Caco-2 (cell line): ENCODE results near the gene ELK1. TPM values are rescaled to one million over a fixed set of nuclear protein-coding genes. Genes with fewer than 3 reads are reported as not detected.

ENCODE experiments used
- BruUV-seq: library from RNA; stranded (reverse); fragments of 400-500 nt; replicated peaks from 2 replicates; lab custom pipeline; 2021; lab: Mats Ljungman, UMichigan
- CTCF ChIA-PET: fragments of 300-600 bp; sonication (Branson Sonifier 250); formaldehyde crosslinking; loops from one replicate; lab custom pipeline; 2022; ENCODE audit warnings: antibody characterized with exemption; lab: Charles Lee
- POLR2A ChIA-PET: fragments of 300-600 bp; sonication (Branson Sonifier 250); formaldehyde crosslinking; loops from one replicate; lab custom pipeline; 2022; ENCODE audit warnings: antibody characterized with exemption; lab: Charles Lee
- DNase-seq, 2 experiments: peaks; one replicate each; pipeline versions ENCODE4 v3.0.0 to v3.0.0-alpha.2; 2020 to 2022
- H3K27me3 ChIP-seq: replicated peaks from 2 replicates; pipeline ENCODE4 v1.6.0; 2011; ENCODE audit warnings: low read length; ENCODE audit not compliant: control insufficient read depth, insufficient read depth
- H3K36me3 ChIP-seq: 2 replicates; pipeline ENCODE4 v1.5.1; 2011; ENCODE audit warnings: low read length; ENCODE audit not compliant: control insufficient read depth, insufficient read depth
- H3K4me1 ChIP-seq: fragments of 250-450 bp; sonication (Bioruptor Pico); 2 replicates; pipeline ENCODE4 v1.5.1; 2020; ENCODE audit warnings: mild to moderate bottlenecking
- H3K4me3 ChIP-seq: 2 replicates; pipeline ENCODE4 v1.5.1; 2011; ENCODE audit warnings: low read depth, mild to moderate bottlenecking, control low read depth, low read length
- H3K9me3 ChIP-seq: fragments of 250-450 bp; sonication (Bioruptor Pico); 2 replicates; pipeline ENCODE4 v1.5.1; 2020; ENCODE audit warnings: mild to moderate bottlenecking, moderate library complexity
- H3K27ac Mint-ChIP-seq: one replicate; pipeline ENCODE4 v1.8.0; 2022; ENCODE audit warnings: mixed read lengths; ENCODE audit not compliant: unreplicated experiment
- H3K27me3 Mint-ChIP-seq: one replicate; pipeline ENCODE4 v1.8.0; 2022; ENCODE audit warnings: mixed read lengths; ENCODE audit not compliant: insufficient read depth, unreplicated experiment
- H3K36me3 Mint-ChIP-seq: one replicate; pipeline ENCODE4 v1.8.0; 2022; ENCODE audit warnings: mild to moderate bottlenecking, mixed read lengths; ENCODE audit not compliant: insufficient read depth, unreplicated experiment
- H3K4me1 Mint-ChIP-seq: one replicate; pipeline ENCODE4 v1.8.0; 2022; ENCODE audit warnings: low read depth, mixed read lengths; ENCODE audit not compliant: unreplicated experiment
- H3K4me3 Mint-ChIP-seq: one replicate; pipeline ENCODE4 v1.8.0; 2022; ENCODE audit warnings: mild to moderate bottlenecking, moderate library complexity, mixed read lengths; ENCODE audit not compliant: unreplicated experiment
- H3K9me3 Mint-ChIP-seq: one replicate; pipeline ENCODE4 v1.8.0; 2022; ENCODE audit warnings: mixed read lengths; ENCODE audit not compliant: unreplicated experiment
- intact Hi-C: fragments of 100-400 bp; cut with micrococcal nuclease; formaldehyde crosslinking; loops from one replicate; pipeline ENCODE4 v1.10.0; 2022; ENCODE audit not compliant: unreplicated experiment
- total RNA-seq: library from RNA; stranded (reverse); gene quantifications from 2 replicates; pipeline ENCODE4 v1.2.3, GENCODE V29; 2022
- TF ChIP-seq, protein P1 (sequence below), 2 experiments: fragments of 200-600 bp in 1 of 2; IDR thresholded peaks; 1 replicate in 1 of 2; 2 replicates in 1 of 2; pipeline versions ENCODE4 v1.5.1 to v1.8.0; 2011 to 2022; ENCODE audit warnings: antibody characterized with exemption in 1 of 2, control low read depth in 1 of 2, inconsistent platforms in 1 of 2, low read depth in 1 of 2, low read length in 1 of 2, mild to moderate bottlenecking in 1 of 2, moderate library complexity in 1 of 2; ENCODE audit not compliant: insufficient read depth in 1 of 2, severe bottlenecking in 1 of 2, unreplicated experiment in 1 of 2

ELK1 gene
- total RNA-seq, 1 experiment from 2014 or later, result 29.3 TPM

DNA sequence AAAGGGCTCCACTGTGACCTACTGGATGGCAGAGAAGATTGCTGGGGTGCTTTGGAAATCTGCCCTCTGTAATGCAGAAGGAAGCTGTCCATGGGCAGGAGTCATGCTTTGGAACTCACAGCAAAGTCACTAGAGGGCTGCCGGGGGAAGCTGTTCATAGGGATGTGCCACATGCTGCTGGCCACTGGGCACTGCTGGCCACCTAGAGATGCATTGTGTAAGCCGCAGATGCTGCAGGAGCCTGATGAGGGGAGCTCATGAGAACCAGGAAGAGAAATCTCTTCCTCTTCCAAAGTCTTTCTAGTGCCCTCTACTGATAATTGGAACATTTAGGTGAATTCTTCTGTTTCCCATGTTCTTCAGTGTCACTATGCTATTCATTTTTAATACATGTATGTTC lies 39.8 kb upstream of the ELK1 start:
- no peaks in the 10 kb centered on the region for H3K9me3 ChIP-seq
- ChIA-PET CTCF (interaction anchor here (0.8 kb wide), 1 partner anchor 110 kb away, joined by 3 read pairs; no protein-coding TSS in a partner anchor), POLR2A (no interaction called here)
- H3K4me1 Mint-ChIP-seq, result no peaks in the 10 kb centered on the region
- H3K9me3 Mint-ChIP-seq, result no peaks in the 10 kb centered on the region
- no peaks in the 10 kb centered on the region for H3K36me3 Mint-ChIP-seq
- intact Hi-C loops, result no loop called here
- H3K4me3 Mint-ChIP-seq, result no peak overlapping the region
- no peak overlapping the region for H3K4me3 ChIP-seq
- peak in 1 of 2 experiments; percentile 2 for DNase-seq
- TF ChIP-seq, protein P1, sequence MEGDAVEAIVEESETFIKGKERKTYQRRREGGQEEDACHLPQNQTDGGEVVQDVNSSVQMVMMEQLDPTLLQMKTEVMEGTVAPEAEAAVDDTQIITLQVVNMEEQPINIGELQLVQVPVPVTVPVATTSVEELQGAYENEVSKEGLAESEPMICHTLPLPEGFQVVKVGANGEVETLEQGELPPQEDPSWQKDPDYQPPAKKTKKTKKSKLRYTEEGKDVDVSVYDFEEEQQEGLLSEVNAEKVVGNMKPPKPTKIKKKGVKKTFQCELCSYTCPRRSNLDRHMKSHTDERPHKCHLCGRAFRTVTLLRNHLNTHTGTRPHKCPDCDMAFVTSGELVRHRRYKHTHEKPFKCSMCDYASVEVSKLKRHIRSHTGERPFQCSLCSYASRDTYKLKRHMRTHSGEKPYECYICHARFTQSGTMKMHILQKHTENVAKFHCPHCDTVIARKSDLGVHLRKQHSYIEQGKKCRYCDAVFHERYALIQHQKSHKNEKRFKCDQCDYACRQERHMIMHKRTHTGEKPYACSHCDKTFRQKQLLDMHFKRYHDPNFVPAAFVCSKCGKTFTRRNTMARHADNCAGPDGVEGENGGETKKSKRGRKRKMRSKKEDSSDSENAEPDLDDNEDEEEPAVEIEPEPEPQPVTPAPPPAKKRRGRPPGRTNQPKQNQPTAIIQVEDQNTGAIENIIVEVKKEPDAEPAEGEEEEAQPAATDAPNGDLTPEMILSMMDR (IDR thresholded peaks at IDR 0.05; ENCODE audit: insufficient read depth in 1 of 2, low read depth in 1 of 2, low read length in 1 of 2, severe bottlenecking in 1 of 2, unreplicated experiment in 1 of 2), result no peak
- H3K27me3 ChIP-seq, result no peaks in the 10 kb centered on the region
- BruUV-seq, result no TSS peak
- H3K4me1 ChIP-seq, result no peaks in the 10 kb centered on the region
- H3K36me3 ChIP-seq, result no peaks in the 10 kb centered on the region
- no peak overlapping the region for H3K27ac Mint-ChIP-seq
- no peaks in the 10 kb centered on the region for H3K27me3 Mint-ChIP-seq

DNA sequence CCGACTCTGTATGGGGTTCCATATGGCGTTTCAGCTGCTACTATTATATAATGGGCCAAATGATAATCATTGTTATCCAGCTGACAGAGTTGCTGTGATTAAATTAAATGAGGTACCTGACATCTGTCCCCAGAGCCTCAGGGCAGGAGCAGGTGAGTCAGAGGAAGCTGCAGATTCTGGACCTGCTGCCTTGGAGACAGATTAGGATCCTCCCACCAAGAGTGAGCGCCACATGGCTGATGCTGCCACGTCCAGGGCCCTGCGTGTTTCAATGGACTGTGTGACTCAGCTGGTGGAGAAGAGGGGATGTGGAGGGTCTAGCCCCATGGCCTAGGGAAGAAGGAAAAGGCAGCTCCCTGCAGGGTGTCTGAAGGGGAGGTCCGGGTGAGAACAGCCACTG lies 36.9 kb upstream of the ELK1 start:
- no peaks in the 10 kb centered on the region for H3K36me3 ChIP-seq
- H3K27me3 ChIP-seq, result no peaks in the 10 kb centered on the region
- BruUV-seq, result no TSS peak
- no peaks in the 10 kb centered on the region for H3K9me3 Mint-ChIP-seq
- no peaks in the 10 kb centered on the region for H3K36me3 Mint-ChIP-seq
- no peak overlapping the region for H3K4me3 ChIP-seq
- no peak for DNase-seq
- H3K4me3 Mint-ChIP-seq, result no peak overlapping the region
- no peaks in the 10 kb centered on the region for H3K4me1 ChIP-seq
- ChIA-PET POLR2A (no interaction called here), CTCF (no interaction called here)
- no peaks in the 10 kb centered on the region for H3K4me1 Mint-ChIP-seq
- TF ChIP-seq, protein P1 (IDR thresholded peaks at IDR 0.05; ENCODE audit: insufficient read depth in 1 of 2, low read depth in 1 of 2, low read length in 1 of 2, severe bottlenecking in 1 of 2, unreplicated experiment in 1 of 2), result no peak
- H3K27me3 Mint-ChIP-seq, result peaks cover 10% of the 10 kb centered on the region
- no peak overlapping the region for H3K27ac Mint-ChIP-seq
- intact Hi-C loops, result no loop called here
- H3K9me3 ChIP-seq, result no peaks in the 10 kb centered on the region

DNA sequence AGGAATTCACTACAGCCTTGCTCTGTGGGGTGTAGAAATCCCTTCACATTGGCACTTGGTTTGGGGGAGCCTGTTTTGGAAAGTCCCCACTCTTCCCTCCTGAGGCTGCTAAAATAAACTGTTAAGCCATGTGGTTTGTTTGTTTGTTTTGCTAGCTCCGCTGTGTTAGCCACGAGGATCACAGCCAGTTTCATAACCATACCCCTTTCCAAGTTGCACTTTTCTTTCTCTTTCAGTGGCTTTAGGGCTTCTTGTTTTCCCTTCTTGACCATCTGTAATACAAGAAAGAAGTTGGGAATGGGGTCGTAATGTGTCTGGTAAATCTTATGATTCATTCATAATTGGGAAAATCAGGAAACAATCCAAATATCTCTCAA lies 33.5 kb upstream of the ELK1 start:
- Histone ChIP-seq H3K4me1 (no peaks in the 10 kb centered on the region), H3K27me3 (no peaks in the 10 kb centered on the region), H3K9me3 (no peaks in the 10 kb centered on the region), H3K4me3 (no peak overlapping the region), H3K36me3 (no peaks in the 10 kb centered on the region)
- ChIA-PET POLR2A (no interaction called here), CTCF (no interaction called here)
- Mint-ChIP-seq H3K36me3 (no peaks in the 10 kb centered on the region), H3K4me1 (no peaks in the 10 kb centered on the region), H3K27me3 (peaks cover 13% of the 10 kb centered on the region), H3K9me3 (no peaks in the 10 kb centered on the region), H3K4me3 (no peak overlapping the region), H3K27ac (no peak overlapping the region)
- no peak for DNase-seq
- BruUV-seq, result no TSS peak
- intact Hi-C loops, result no loop called here
- TF ChIP-seq, protein P1 (IDR thresholded peaks at IDR 0.05; ENCODE audit: insufficient read depth in 1 of 2, low read depth in 1 of 2, low read length in 1 of 2, severe bottlenecking in 1 of 2, unreplicated experiment in 1 of 2), result no peak
